Panc1 (cell line): ENCODE results near the gene MEMO1. TPM values are rescaled to one million over a fixed set of nuclear protein-coding genes. Genes with fewer than 3 reads are reported as not detected.

Source experiments
- ATAC-seq: fragments of 200-7000 bp; cut with Tn5 transposase; 2 replicates; pipeline ENCODE4 v1.9.1; 2020; ENCODE audit warnings: mild to moderate bottlenecking, moderate library complexity
- BruUV-seq: library from RNA; stranded (reverse); fragments of 400-500 nt; replicated peaks from 2 replicates; lab custom pipeline; 2021; lab: Mats Ljungman, UMichigan
- CTCF ChIA-PET: fragments of 300-600 bp; sonication (Branson Sonifier 250); formaldehyde crosslinking; loops from one replicate; lab custom pipeline; 2022; ENCODE audit warnings: antibody characterized with exemption; lab: Charles Lee
- POLR2A ChIA-PET: fragments of 300-600 bp; sonication (Branson Sonifier 250); formaldehyde crosslinking; loops from one replicate; lab custom pipeline; 2022; ENCODE audit warnings: antibody characterized with exemption; lab: Charles Lee
- DNase-seq: peaks from one replicate; pipeline ENCODE4 v3.0.0-alpha.2; 2010; ENCODE audit warnings: low read depth, low spot score
- H3K27ac ChIP-seq: 2 replicates; pipeline ENCODE4 v1.5.1; 2011; ENCODE audit warnings: mild to moderate bottlenecking, low read length, inconsistent platforms
- H3K27me3 ChIP-seq: fragments of 200-500 bp; sonication (Bioruptor generic); 2 replicates; pipeline ENCODE4 v1.6.0; 2014; ENCODE audit warnings: low read length, inconsistent platforms; ENCODE audit not compliant: control insufficient read depth, insufficient read depth
- H3K36me3 ChIP-seq: fragments of 200-500 bp; sonication (Bioruptor generic); 2 replicates; pipeline ENCODE4 v1.5.1; 2014; ENCODE audit warnings: inconsistent platforms, mild to moderate bottlenecking, low read length, moderate library complexity; ENCODE audit not compliant: control insufficient read depth, insufficient read depth
- H3K4me1 ChIP-seq: 2 replicates; pipeline ENCODE4 v1.5.1; 2011; ENCODE audit warnings: inconsistent platforms, mild to moderate bottlenecking, low read length, moderate library complexity; ENCODE audit not compliant: control insufficient read depth, insufficient read depth
- H3K4me3 ChIP-seq, 2 experiments: 2 replicates each; pipeline ENCODE4 v1.5.1; 2011 to 2012; ENCODE audit warnings: low read depth in 2 of 2, low read length in 2 of 2, mild to moderate bottlenecking in 2 of 2, inconsistent platforms in 1 of 2, moderate library complexity in 1 of 2
- H3K9me3 ChIP-seq: fragments of 200-500 bp; sonication (Bioruptor generic); 2 replicates; pipeline ENCODE4 v1.5.1; 2014; ENCODE audit warnings: low read depth, mild to moderate bottlenecking, inconsistent platforms, low read length, moderate library complexity; ENCODE audit not compliant: control insufficient read depth, insufficient read depth
- POLR2AphosphoS5 ChIP-seq: IDR thresholded peaks from 2 replicates; pipeline ENCODE4 v1.6.1; 2012; ENCODE audit warnings: mild to moderate bottlenecking, low read depth, low read length, moderate library complexity
- REST ChIP-seq, 2 experiments: IDR thresholded peaks; 2 replicates each; pipeline ENCODE4 v1.6.1; 2011 to 2012; ENCODE audit warnings: low read depth in 2 of 2, control low read depth in 1 of 2, low read length in 1 of 2, mild to moderate bottlenecking in 1 of 2, moderate library complexity in 1 of 2; ENCODE audit not compliant: insufficient read depth in 1 of 2
- SIN3A ChIP-seq: IDR thresholded peaks from 2 replicates; pipeline ENCODE4 v1.6.1; 2012; ENCODE audit warnings: low read depth, mild to moderate bottlenecking, low read length, moderate library complexity, borderline replicate concordance; ENCODE audit not compliant: insufficient read depth
- TCF7L2 ChIP-seq: IDR thresholded peaks from 2 replicates; pipeline ENCODE4 v1.6.1; 2011; ENCODE audit warnings: mild to moderate bottlenecking, low read depth, low read length, inconsistent platforms
- in situ Hi-C: cut with HindIII; loops from 2 replicates; pipeline ENCODE4 v1.10.0; 2016; ENCODE audit warnings: low sequenced_read_pairs, low pct_unique_long_range_greater_than_20kb
- intact Hi-C: fragments of 100-400 bp; cut with micrococcal nuclease; formaldehyde crosslinking; loops from one replicate; pipeline ENCODE4 v1.10.0; 2022; ENCODE audit not compliant: unreplicated experiment
- total RNA-seq: library from RNA; stranded (reverse); gene quantifications from one replicate; pipeline ENCODE4 v1.2.1, GENCODE V29; 2021; ENCODE audit not compliant: unreplicated experiment
- TF ChIP-seq, protein P1 (sequence below): fragments of 450-650 bp; IDR thresholded peaks from 2 replicates; pipeline ENCODE4 v1.5.1; 2017; ENCODE audit warnings: mild to moderate bottlenecking

Gene MEMO1
- total RNA-seq, 1 experiment from 2014 or later: 60.8 TPM

- no peak overlapping the region for H3K4me3 ChIP-seq
- H3K9me3 ChIP-seq: no peaks in the 10 kb centered on the region
- no peak for ATAC-seq
- TF ChIP-seq SIN3A: no peak
- TF ChIP-seq, protein P1, sequence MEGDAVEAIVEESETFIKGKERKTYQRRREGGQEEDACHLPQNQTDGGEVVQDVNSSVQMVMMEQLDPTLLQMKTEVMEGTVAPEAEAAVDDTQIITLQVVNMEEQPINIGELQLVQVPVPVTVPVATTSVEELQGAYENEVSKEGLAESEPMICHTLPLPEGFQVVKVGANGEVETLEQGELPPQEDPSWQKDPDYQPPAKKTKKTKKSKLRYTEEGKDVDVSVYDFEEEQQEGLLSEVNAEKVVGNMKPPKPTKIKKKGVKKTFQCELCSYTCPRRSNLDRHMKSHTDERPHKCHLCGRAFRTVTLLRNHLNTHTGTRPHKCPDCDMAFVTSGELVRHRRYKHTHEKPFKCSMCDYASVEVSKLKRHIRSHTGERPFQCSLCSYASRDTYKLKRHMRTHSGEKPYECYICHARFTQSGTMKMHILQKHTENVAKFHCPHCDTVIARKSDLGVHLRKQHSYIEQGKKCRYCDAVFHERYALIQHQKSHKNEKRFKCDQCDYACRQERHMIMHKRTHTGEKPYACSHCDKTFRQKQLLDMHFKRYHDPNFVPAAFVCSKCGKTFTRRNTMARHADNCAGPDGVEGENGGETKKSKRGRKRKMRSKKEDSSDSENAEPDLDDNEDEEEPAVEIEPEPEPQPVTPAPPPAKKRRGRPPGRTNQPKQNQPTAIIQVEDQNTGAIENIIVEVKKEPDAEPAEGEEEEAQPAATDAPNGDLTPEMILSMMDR: no peak
- no peak for TF ChIP-seq REST (IDR thresholded peaks at IDR 0.05; ENCODE audit: insufficient read depth in 1 of 2, low read depth in 2 of 2, low read length in 1 of 2)
- no peaks in the 10 kb centered on the region for H3K27me3 ChIP-seq
- H3K4me1 ChIP-seq: peaks cover 24% of the 10 kb centered on the region
- in situ Hi-C loops: no loop called here
- intact Hi-C loops: loop anchor here (10.0 kb wide), 1 partner anchor 158 kb away; the partner anchor contains the start of gene SLC30A6
- CTCF ChIA-PET: no interaction called here
- H3K27ac ChIP-seq: no peak overlapping the region
- BruUV-seq: no TSS peak
- H3K36me3 ChIP-seq: no peaks in the 10 kb centered on the region; the same call in 1 of the 2 replicates
- POLR2A ChIA-PET: no interaction called here
- DNase-seq: no peak
Measured at GRCh38 chr2:32007121-32007391, 3.8 kb downstream of the MEMO1 start.

DNA sequence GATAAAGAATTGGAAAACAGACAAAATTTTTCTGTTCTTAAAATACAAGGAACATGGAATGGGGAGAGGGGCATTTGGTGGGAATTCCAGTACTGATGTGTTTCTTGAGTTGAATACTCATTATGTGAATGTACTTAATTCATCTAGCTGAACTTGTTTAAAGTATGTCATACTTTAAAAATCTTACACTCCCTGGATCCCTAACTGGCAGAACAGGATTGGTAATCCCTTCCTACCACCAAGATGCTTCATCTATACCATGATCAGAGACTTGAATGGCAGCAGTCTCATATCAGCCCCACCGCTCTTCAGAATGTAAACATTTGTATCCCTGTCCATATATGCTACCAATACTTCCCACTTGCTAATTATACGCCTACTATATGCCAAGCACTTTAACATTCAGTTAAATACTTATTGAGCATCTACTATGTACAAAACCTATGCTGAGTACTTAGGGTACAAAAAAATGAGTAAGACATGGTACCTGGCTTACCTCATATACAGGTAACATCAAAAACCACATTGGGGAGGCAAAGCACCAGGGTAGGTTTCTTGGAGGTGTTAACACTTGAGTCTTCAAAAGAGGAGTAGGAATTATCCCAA lies 5.3 kb downstream of the MEMO1 start:
- CTCF ChIA-PET: no interaction called here
- ATAC-seq: no peak

More for the DNA sequence above, 5.3 kb downstream of the MEMO1 start:
- TF ChIP-seq SIN3A (no peak), POLR2AphosphoS5 (no peak), TCF7L2 (no peak), REST (IDR thresholded peaks at IDR 0.05; ENCODE audit: insufficient read depth in 1 of 2, low read depth in 2 of 2, low read length in 1 of 2) (no peak)
- TF ChIP-seq, protein P1: no peak
- no peaks in the 10 kb centered on the region for H3K9me3 ChIP-seq
- in situ Hi-C loops (no loop called here), intact Hi-C loops (loop anchor here (10.0 kb wide), 1 partner anchor 159 kb away; the partner anchor contains the start of gene SLC30A6)
- H3K36me3 ChIP-seq: no peaks in the 10 kb centered on the region; the same call in 1 of the 2 replicates
- peaks cover 14% of the 10 kb centered on the region for H3K4me1 ChIP-seq
- no TSS peak for BruUV-seq
- DNase-seq: no peak
- H3K27ac ChIP-seq: no peak overlapping the region
- POLR2A ChIA-PET: no interaction called here
- H3K4me3 ChIP-seq: no peak overlapping the region
- H3K27me3 ChIP-seq: no peaks in the 10 kb centered on the region
